SK-N-SH (cell line): ENCODE measurements around the gene ITK.

Experiments used
- ELF1 ChIP-seq: IDR thresholded peaks from 2 replicates; pipeline ENCODE4 v1.4.0; 2012
- FOXM1 ChIP-seq: IDR thresholded peaks from 2 replicates; pipeline ENCODE4 v1.4.0; 2012; ENCODE audit warnings: low read depth, mild to moderate bottlenecking
- POLR2AphosphoS5 ChIP-seq: IDR thresholded peaks from 2 replicates; pipeline ENCODE4 v1.6.1; 2012; ENCODE audit warnings: low read depth, low read length
- TF ChIP-seq, protein P1 (sequence below): fragments of 200-600 bp; sonication (generic); IDR thresholded peaks from 2 replicates; pipeline ENCODE4 v1.6.1; 2017; ENCODE audit warnings: antibody characterized with exemption, mild to moderate bottlenecking, moderate library complexity

- TF ChIP-seq POLR2AphosphoS5 = no peak
- TF ChIP-seq, protein P1, sequence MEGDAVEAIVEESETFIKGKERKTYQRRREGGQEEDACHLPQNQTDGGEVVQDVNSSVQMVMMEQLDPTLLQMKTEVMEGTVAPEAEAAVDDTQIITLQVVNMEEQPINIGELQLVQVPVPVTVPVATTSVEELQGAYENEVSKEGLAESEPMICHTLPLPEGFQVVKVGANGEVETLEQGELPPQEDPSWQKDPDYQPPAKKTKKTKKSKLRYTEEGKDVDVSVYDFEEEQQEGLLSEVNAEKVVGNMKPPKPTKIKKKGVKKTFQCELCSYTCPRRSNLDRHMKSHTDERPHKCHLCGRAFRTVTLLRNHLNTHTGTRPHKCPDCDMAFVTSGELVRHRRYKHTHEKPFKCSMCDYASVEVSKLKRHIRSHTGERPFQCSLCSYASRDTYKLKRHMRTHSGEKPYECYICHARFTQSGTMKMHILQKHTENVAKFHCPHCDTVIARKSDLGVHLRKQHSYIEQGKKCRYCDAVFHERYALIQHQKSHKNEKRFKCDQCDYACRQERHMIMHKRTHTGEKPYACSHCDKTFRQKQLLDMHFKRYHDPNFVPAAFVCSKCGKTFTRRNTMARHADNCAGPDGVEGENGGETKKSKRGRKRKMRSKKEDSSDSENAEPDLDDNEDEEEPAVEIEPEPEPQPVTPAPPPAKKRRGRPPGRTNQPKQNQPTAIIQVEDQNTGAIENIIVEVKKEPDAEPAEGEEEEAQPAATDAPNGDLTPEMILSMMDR = no peak
- no peak for TF ChIP-seq FOXM1
- no peak for TF ChIP-seq ELF1
Measured at GRCh38 chr5:157212307-157212706, 31.7 kb downstream of the ITK start.
